AG10803 (cell line): ENCODE results near the gene KRTAP5-6.

ENCODE experiments used
- DNase-seq: peaks from one replicate; pipeline ENCODE4 v3.0.0; 2010; ENCODE audit warnings: low read depth
- H3K4me3 ChIP-seq: 2 replicates; pipeline ENCODE4 v1.5.1; 2011; ENCODE audit warnings: mild to moderate bottlenecking, low read length, control low read depth
- CTCF ChIP-seq: conservative IDR thresholded peaks from 2 replicates; pipeline ENCODE4 v1.5.1; 2011; ENCODE audit warnings: mild to moderate bottlenecking, low read length, control low read depth, inconsistent platforms

Gene KRTAP5-6

GRCh38 chr11:1707751-1708150 lies 10.8 kb downstream of the KRTAP5-6 start:
- no peak overlapping the region for H3K4me3 ChIP-seq
- DNase-seq, result no peak
- TF ChIP-seq CTCF, result no peak

- DNase-seq, result no peak
- no peak overlapping the region for H3K4me3 ChIP-seq
- no peak for TF ChIP-seq CTCF
These were observed 11.7 kb downstream of the KRTAP5-6 start for GRCh38 chr11:1708716-1709115.

- H3K4me3 ChIP-seq, result no peak overlapping the region
- DNase-seq, result no peak
- TF ChIP-seq CTCF, result no peak
These were observed 18.2 kb downstream of the KRTAP5-6 start for GRCh38 chr11:1714908-1715885.

- DNase-seq, result peak; percentile 18
- TF ChIP-seq CTCF, result no peak
- no peak overlapping the region for H3K4me3 ChIP-seq
These were observed 20.8 kb downstream of the KRTAP5-6 start for GRCh38 chr11:1717745-1718144.

DNA sequence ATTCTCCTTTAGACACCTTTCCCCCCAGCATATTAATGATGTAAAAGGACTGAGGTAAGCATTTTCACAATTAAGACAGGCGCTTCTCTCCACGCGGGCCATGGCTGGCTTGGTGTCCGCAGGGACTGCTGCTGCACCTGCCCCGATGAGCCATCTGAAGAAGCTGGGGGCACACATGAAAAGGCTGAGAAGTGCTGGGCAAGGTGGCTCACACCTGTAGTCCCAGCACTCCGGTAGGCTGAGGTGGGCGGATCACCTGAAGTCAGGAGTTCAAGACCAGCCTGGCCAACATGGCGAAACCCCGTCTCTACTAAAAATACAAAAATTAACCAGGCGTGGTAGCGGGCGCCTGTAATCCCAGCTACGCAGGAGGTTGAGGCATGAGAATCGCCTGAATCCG lies 21.3 kb downstream of the KRTAP5-6 start:
- H3K4me3 ChIP-seq, result no peak overlapping the region

DNA sequence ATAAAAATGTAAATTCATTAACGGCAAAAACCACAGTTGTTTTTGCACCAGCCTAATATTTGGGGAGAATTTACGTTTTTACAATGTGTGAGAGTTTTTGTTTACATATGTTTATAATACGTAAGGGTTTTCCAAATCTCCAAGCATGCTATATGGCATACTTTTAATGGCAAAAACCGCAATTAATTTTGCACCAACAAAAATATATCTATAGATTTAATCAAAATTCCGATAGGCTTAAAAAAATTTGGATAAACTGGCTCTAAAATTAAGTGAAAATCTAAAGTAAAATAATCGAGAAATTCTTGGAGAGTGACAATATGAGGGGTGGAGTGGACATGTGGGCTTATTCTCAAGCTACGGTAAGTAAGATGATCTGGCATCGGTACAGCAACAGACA lies 22.8 kb downstream of the KRTAP5-6 start:
- no peak for DNase-seq
- no peak for TF ChIP-seq CTCF
- no peak overlapping the region for H3K4me3 ChIP-seq

More for the DNA sequence above, 21.3 kb downstream of the KRTAP5-6 start:
- no peak for TF ChIP-seq CTCF
- no peak for DNase-seq
